SHP77 (cell line): ENCODE data around the gene METAP1D.

Source experiments
- DNase-seq, 2 experiments: peaks; one replicate each; lab custom pipeline; 2025; lab: John Stamatoyannopoulos, UW

Gene METAP1D

GRCh38 chr2:172091761-172092566, 92.2 kb downstream of the METAP1D start:
- no peak for DNase-seq

GRCh38 chr2:172092716-172093415, 93.1 kb downstream of the METAP1D start:
- no peak for DNase-seq

- no peak for DNase-seq
Observed at GRCh38 chr2:172093416-172094293, 93.9 kb downstream of the METAP1D start.

- no peak for DNase-seq
Observed at GRCh38 chr2:172094294-172095145, 94.8 kb downstream of the METAP1D start.

- DNase-seq: no peak
Observed at GRCh38 chr2:172095146-172095904, 95.6 kb downstream of the METAP1D start.

- no peak for DNase-seq
Observed at GRCh38 chr2:172095905-172096625, 96.3 kb downstream of the METAP1D start.

- DNase-seq: no peak
Observed at GRCh38 chr2:172096626-172097547, 97.1 kb downstream of the METAP1D start.

GRCh38 chr2:172097557-172098131, 97.9 kb downstream of the METAP1D start:
- no peak for DNase-seq

- DNase-seq: no peak
Observed at GRCh38 chr2:172098287-172098649, 98.5 kb downstream of the METAP1D start.

GRCh38 chr2:172098650-172099471, 99.1 kb downstream of the METAP1D start:
- no peak for DNase-seq

GRCh38 chr2:172099472-172100079, 99.8 kb downstream of the METAP1D start:
- no peak for DNase-seq

- DNase-seq: no peak
Observed at GRCh38 chr2:172100080-172100934, 100.6 kb downstream of the METAP1D start.

GRCh38 chr2:172100935-172101820, 101.4 kb downstream of the METAP1D start:
- no peak for DNase-seq

- peak in 1 of 2 experiments; percentile 40 for DNase-seq
Observed at GRCh38 chr2:172101821-172102390, 102.2 kb downstream of the METAP1D start.
